Caco-2 (cell line): ENCODE data around the gene TNFSF11. TPM values are rescaled to one million over a fixed set of nuclear protein-coding genes. Genes with fewer than 3 reads are reported as not detected.

Experiments
- BruUV-seq: library from RNA; stranded (reverse); fragments of 400-500 nt; replicated peaks from 2 replicates; lab custom pipeline; 2021; lab: Mats Ljungman, UMichigan
- CTCF ChIA-PET: fragments of 300-600 bp; sonication (Branson Sonifier 250); formaldehyde crosslinking; loops from one replicate; lab custom pipeline; 2022; ENCODE audit warnings: antibody characterized with exemption; lab: Charles Lee
- POLR2A ChIA-PET: fragments of 300-600 bp; sonication (Branson Sonifier 250); formaldehyde crosslinking; loops from one replicate; lab custom pipeline; 2022; ENCODE audit warnings: antibody characterized with exemption; lab: Charles Lee
- DNase-seq, 2 experiments: peaks; one replicate each; pipeline versions ENCODE4 v3.0.0 to v3.0.0-alpha.2; 2020 to 2022
- H3K27me3 ChIP-seq: replicated peaks from 2 replicates; pipeline ENCODE4 v1.6.0; 2011; ENCODE audit warnings: low read length; ENCODE audit not compliant: control insufficient read depth, insufficient read depth
- H3K36me3 ChIP-seq: 2 replicates; pipeline ENCODE4 v1.5.1; 2011; ENCODE audit warnings: low read length; ENCODE audit not compliant: control insufficient read depth, insufficient read depth
- H3K4me1 ChIP-seq: fragments of 250-450 bp; sonication (Bioruptor Pico); 2 replicates; pipeline ENCODE4 v1.5.1; 2020; ENCODE audit warnings: mild to moderate bottlenecking
- H3K4me3 ChIP-seq: 2 replicates; pipeline ENCODE4 v1.5.1; 2011; ENCODE audit warnings: low read depth, mild to moderate bottlenecking, control low read depth, low read length
- H3K9me3 ChIP-seq: fragments of 250-450 bp; sonication (Bioruptor Pico); 2 replicates; pipeline ENCODE4 v1.5.1; 2020; ENCODE audit warnings: mild to moderate bottlenecking, moderate library complexity
- H3K27ac Mint-ChIP-seq: one replicate; pipeline ENCODE4 v1.8.0; 2022; ENCODE audit warnings: mixed read lengths; ENCODE audit not compliant: unreplicated experiment
- H3K27me3 Mint-ChIP-seq: one replicate; pipeline ENCODE4 v1.8.0; 2022; ENCODE audit warnings: mixed read lengths; ENCODE audit not compliant: insufficient read depth, unreplicated experiment
- H3K36me3 Mint-ChIP-seq: one replicate; pipeline ENCODE4 v1.8.0; 2022; ENCODE audit warnings: mild to moderate bottlenecking, mixed read lengths; ENCODE audit not compliant: insufficient read depth, unreplicated experiment
- H3K4me1 Mint-ChIP-seq: one replicate; pipeline ENCODE4 v1.8.0; 2022; ENCODE audit warnings: low read depth, mixed read lengths; ENCODE audit not compliant: unreplicated experiment
- H3K4me3 Mint-ChIP-seq: one replicate; pipeline ENCODE4 v1.8.0; 2022; ENCODE audit warnings: mild to moderate bottlenecking, moderate library complexity, mixed read lengths; ENCODE audit not compliant: unreplicated experiment
- H3K9me3 Mint-ChIP-seq: one replicate; pipeline ENCODE4 v1.8.0; 2022; ENCODE audit warnings: mixed read lengths; ENCODE audit not compliant: unreplicated experiment
- CTCF ChIP-seq, 2 experiments: fragments of 200-600 bp in 1 of 2; IDR thresholded peaks; 1 replicate in 1 of 2; 2 replicates in 1 of 2; pipeline versions ENCODE4 v1.5.1 to v1.8.0; 2011 to 2022; ENCODE audit warnings: antibody characterized with exemption in 1 of 2, control low read depth in 1 of 2, inconsistent platforms in 1 of 2, low read depth in 1 of 2, low read length in 1 of 2, mild to moderate bottlenecking in 1 of 2, moderate library complexity in 1 of 2; ENCODE audit not compliant: insufficient read depth in 1 of 2, severe bottlenecking in 1 of 2, unreplicated experiment in 1 of 2
- intact Hi-C: fragments of 100-400 bp; cut with micrococcal nuclease; formaldehyde crosslinking; loops from one replicate; pipeline ENCODE4 v1.10.0; 2022; ENCODE audit not compliant: unreplicated experiment
- total RNA-seq: library from RNA; stranded (reverse); gene quantifications from 2 replicates; pipeline ENCODE4 v1.2.3, GENCODE V29; 2022

Gene TNFSF11
- total RNA-seq, 1 experiment from 2014 or later = not detected

DNA sequence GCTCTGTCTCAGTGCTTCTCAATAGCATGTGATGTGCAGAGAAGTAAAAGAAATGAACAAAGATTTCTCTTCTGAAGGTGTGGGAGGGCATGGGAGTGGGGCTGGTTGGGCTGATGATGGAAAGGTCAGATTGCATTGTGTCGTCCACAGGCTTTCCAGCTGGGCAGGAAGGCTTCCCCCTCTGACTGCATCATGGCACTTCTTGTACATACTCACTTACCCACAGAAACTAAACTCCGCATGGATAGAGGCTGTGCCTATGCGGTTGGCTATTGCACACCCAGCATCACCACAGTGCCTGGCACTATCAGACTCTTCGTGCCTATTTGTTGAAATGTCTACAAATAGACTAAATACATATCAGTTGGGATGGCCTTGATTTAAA, 24.4 kb upstream of the TNFSF11 start:
- no peaks in the 10 kb centered on the region for H3K9me3 Mint-ChIP-seq
- Histone ChIP-seq H3K27me3 (no peaks in the 10 kb centered on the region), H3K36me3 (no peaks in the 10 kb centered on the region), H3K4me1 (no peaks in the 10 kb centered on the region), H3K4me3 (no peak overlapping the region), H3K9me3 (no peaks in the 10 kb centered on the region)
- intact Hi-C loops = no loop called here
- H3K27ac Mint-ChIP-seq = no peak overlapping the region
- no peak for DNase-seq
- TF ChIP-seq CTCF (IDR thresholded peaks at IDR 0.05; ENCODE audit: insufficient read depth in 1 of 2, low read depth in 1 of 2, low read length in 1 of 2, severe bottlenecking in 1 of 2, unreplicated experiment in 1 of 2) = no peak
- POLR2A ChIA-PET = no interaction called here
- CTCF ChIA-PET = no interaction called here
- no TSS peak for BruUV-seq
- no peaks in the 10 kb centered on the region for H3K27me3 Mint-ChIP-seq
- no peaks in the 10 kb centered on the region for H3K4me1 Mint-ChIP-seq
- H3K36me3 Mint-ChIP-seq = no peaks in the 10 kb centered on the region
- H3K4me3 Mint-ChIP-seq = no peak overlapping the region

- H3K4me3 ChIP-seq = no peak overlapping the region
- Mint-ChIP-seq H3K4me1 (no peaks in the 10 kb centered on the region), H3K4me3 (no peak overlapping the region), H3K27me3 (peaks cover 2% of the 10 kb centered on the region), H3K36me3 (no peaks in the 10 kb centered on the region), H3K9me3 (no peaks in the 10 kb centered on the region), H3K27ac (no peak overlapping the region)
- CTCF ChIA-PET = no interaction called here
- POLR2A ChIA-PET = no interaction called here
- no peak for DNase-seq
- no TSS peak for BruUV-seq
- H3K36me3 ChIP-seq = no peaks in the 10 kb centered on the region
- TF ChIP-seq CTCF (IDR thresholded peaks at IDR 0.05; ENCODE audit: insufficient read depth in 1 of 2, low read depth in 1 of 2, low read length in 1 of 2, severe bottlenecking in 1 of 2, unreplicated experiment in 1 of 2) = no peak
- intact Hi-C loops = no loop called here
- H3K27me3 ChIP-seq = no peaks in the 10 kb centered on the region
- H3K9me3 ChIP-seq = no peaks in the 10 kb centered on the region
- H3K4me1 ChIP-seq = no peaks in the 10 kb centered on the region
Observed at GRCh38 chr13:42551611-42552010, 22.3 kb upstream of the TNFSF11 start.

- TF ChIP-seq CTCF (IDR thresholded peaks at IDR 0.05; ENCODE audit: insufficient read depth in 1 of 2, low read depth in 1 of 2, low read length in 1 of 2, severe bottlenecking in 1 of 2, unreplicated experiment in 1 of 2) = no peak
- Mint-ChIP-seq H3K27me3 (peaks cover 2% of the 10 kb centered on the region), H3K9me3 (no peaks in the 10 kb centered on the region), H3K4me3 (no peak overlapping the region), H3K36me3 (no peaks in the 10 kb centered on the region), H3K27ac (no peak overlapping the region), H3K4me1 (no peaks in the 10 kb centered on the region)
- ChIA-PET CTCF (no interaction called here), POLR2A (no interaction called here)
- intact Hi-C loops = no loop called here
- Histone ChIP-seq H3K27me3 (no peaks in the 10 kb centered on the region), H3K9me3 (no peaks in the 10 kb centered on the region), H3K36me3 (no peaks in the 10 kb centered on the region), H3K4me1 (no peaks in the 10 kb centered on the region), H3K4me3 (no peak overlapping the region)
- DNase-seq = no peak
- no TSS peak for BruUV-seq
Observed at GRCh38 chr13:42553098-42554046, 20.6 kb upstream of the TNFSF11 start.
